B cell (primary cell): ENCODE measurements around the gene PSMA1. TPM values are rescaled to one million over a fixed set of nuclear protein-coding genes. Genes with fewer than 3 reads are reported as not detected.

Experiments
- ATAC-seq: fragments of 200-7000 bp; cut with Tn5 transposase; one replicate; pipeline ENCODE4 v1.10.0; 2021; ENCODE audit warnings: low read depth, mild to moderate bottlenecking, moderate number of reproducible peaks, moderate library complexity
- CTCF ChIA-PET: fragments of 350-600 bp; sonication (Branson Sonifier 250); formaldehyde crosslinking; loops from one replicate; lab custom pipeline; 2021; ENCODE audit warnings: antibody characterized with exemption, inconsistent platforms; lab: Charles Lee
- POLR2A ChIA-PET: fragments of 350-600 bp; sonication (Branson Sonifier 250); formaldehyde crosslinking; loops from one replicate; lab custom pipeline; 2021; ENCODE audit warnings: antibody characterized with exemption; lab: Charles Lee
- DNase-seq: peaks from one replicate; pipeline ENCODE4 v3.0.0; 2013
- H2AFZ ChIP-seq: 2 replicates; pipeline ENCODE4 v1.6.1; 2012; ENCODE audit warnings: mild to moderate bottlenecking, low read depth, low read length; ENCODE audit not compliant: insufficient read depth, poor library complexity, severe bottlenecking
- H3K27ac ChIP-seq, 2 donors: 1 replicate in 1 of 2; 2 replicates in 1 of 2; pipeline ENCODE4 v1.5.1; 2012 to 2013; ENCODE audit warnings: low read length in 2 of 2, mild to moderate bottlenecking in 2 of 2, moderate library complexity in 1 of 2
- H3K27me3 ChIP-seq, 4 experiments: fragments of 200-600 bp in 1 of 4; sonication (generic) in 1 of 4; replicated peaks in 1 of 4; 1 replicate in 2 of 4; 2 replicates in 2 of 4; pipeline versions ENCODE4 v1.6.1 to v1.7.0; 2013 to 2016; ENCODE audit warnings: low read length in 3 of 4, mild to moderate bottlenecking in 2 of 4, mixed read lengths in 1 of 4, moderate library complexity in 1 of 4; ENCODE audit not compliant: insufficient read depth in 4 of 4, control insufficient read depth in 3 of 4; ENCODE audit errors: control extremely low read depth in 1 of 4
- H3K36me3 ChIP-seq, 2 experiments: replicated peaks in 1 of 2; 1 replicate in 1 of 2; 2 replicates in 1 of 2; pipeline versions ENCODE4 v1.6.1 to v1.7.1; 2013; ENCODE audit warnings: low read length in 1 of 2; ENCODE audit not compliant: insufficient read depth in 2 of 2, control insufficient read depth in 1 of 2; ENCODE audit errors: control extremely low read depth in 1 of 2, extremely low read depth in 1 of 2
- H3K4me1 ChIP-seq, 2 donors: fragments of 200-600 bp in 1 of 2; sonication (generic) in 1 of 2; 1 replicate in 1 of 2; 2 replicates in 1 of 2; pipeline versions ENCODE4 v1.5.1 to v1.6.1; 2013 to 2017; ENCODE audit warnings: low read length in 2 of 2; ENCODE audit not compliant: control insufficient read depth in 2 of 2, insufficient read depth in 2 of 2
- H3K4me2 ChIP-seq: replicated peaks from 2 replicates; pipeline ENCODE3; 2012; ENCODE audit warnings: mild to moderate bottlenecking, low read depth, low read length; ENCODE audit not compliant: poor library complexity, severe bottlenecking
- H3K4me3 ChIP-seq, 5 experiments: fragments of 200-600 bp in 1 of 5; sonication (generic) in 1 of 5; 1 replicate in 3 of 5; 2 replicates in 2 of 5; pipeline versions ENCODE4 v1.5.1 to v1.7.0; 2011 to 2016; ENCODE audit warnings: low read length in 4 of 5, mild to moderate bottlenecking in 4 of 5, low read depth in 2 of 5, control low read depth in 1 of 5, moderate library complexity in 1 of 5; ENCODE audit not compliant: insufficient read depth in 1 of 5; ENCODE audit errors: control extremely low read depth in 1 of 5, extremely low read depth in 1 of 5
- H3K79me2 ChIP-seq: fragments of 200-600 bp; sonication (generic); one replicate; pipeline ENCODE4 v1.6.0; 2016; ENCODE audit warnings: low read length; ENCODE audit not compliant: control insufficient read depth, insufficient read depth
- H3K9ac ChIP-seq: fragments of 200-600 bp; sonication (generic); 2 replicates; pipeline ENCODE4 v1.6.1; 2017; ENCODE audit warnings: mild to moderate bottlenecking, low read length, moderate library complexity
- H3K9me3 ChIP-seq, 3 donors: one replicate each; pipeline versions ENCODE4 v1.6.1 to v1.7.1; 2013; ENCODE audit warnings: low read length in 2 of 3; ENCODE audit not compliant: control insufficient read depth in 2 of 3, insufficient read depth in 1 of 3; ENCODE audit errors: control extremely low read depth in 1 of 3
- H4K20me1 ChIP-seq: 2 replicates; pipeline ENCODE4 v1.6.0; 2012; ENCODE audit warnings: mild to moderate bottlenecking, low read length; ENCODE audit not compliant: insufficient read depth, control insufficient read depth, poor library complexity, severe bottlenecking
- H3K27ac Mint-ChIP-seq: one replicate; pipeline ENCODE4 v1.8.0; 2021; ENCODE audit warnings: mixed read lengths
- H3K27me3 Mint-ChIP-seq: one replicate; pipeline ENCODE4 v1.8.0; 2021; ENCODE audit warnings: mixed read lengths
- H3K4me1 Mint-ChIP-seq: one replicate; pipeline ENCODE4 v1.8.0; 2021; ENCODE audit warnings: mixed read lengths
- H3K4me3 Mint-ChIP-seq: one replicate; pipeline ENCODE4 v1.8.0; 2021; ENCODE audit warnings: mixed read lengths
- H3K9me3 Mint-ChIP-seq: one replicate; pipeline ENCODE4 v1.8.0; 2022; ENCODE audit warnings: mixed read lengths; ENCODE audit not compliant: insufficient read depth
- EZH2 ChIP-seq: IDR thresholded peaks from 2 replicates; pipeline ENCODE4 v1.6.1; 2012; ENCODE audit warnings: borderline replicate concordance, low read depth, mild to moderate bottlenecking, moderate library complexity, low read length; ENCODE audit not compliant: insufficient read depth, poor library complexity, severe bottlenecking
- WGBS: methylation state at CpG from one replicate; pipeline ENCODE4 v1.1.5; 2013; ENCODE audit warnings: missing lambda C conversion rate; ENCODE audit not compliant: insufficient coverage; 5-methylcytosine and 5-hydroxymethylcytosine counted together
- intact Hi-C: fragments of 100-400 bp; cut with micrococcal nuclease; formaldehyde crosslinking; loops from one replicate; pipeline ENCODE4 v1.10.0; 2022
- polyA plus RNA-seq: library from polyadenylated mRNA; depleted of rRNA; stranded (reverse); fragments of >200 nt; gene quantifications from 2 replicates; pipeline ENCODE4 v1.2.3, GENCODE V29; 2012
- total RNA-seq, 2 donors: library from RNA; stranded (reverse); fragments of 120-200 nt in 1 of 2; gene quantifications; 1 replicate in 1 of 2; 2 replicates in 1 of 2; pipeline versions ENCODE4 v1.2.3 to v1.2.4, GENCODE V29; 2013 to 2022
- TF ChIP-seq, protein P1 (sequence below): fragments of 200-600 bp; IDR thresholded peaks from one replicate; pipeline ENCODE4 v1.8.0; 2022; ENCODE audit warnings: antibody characterized with exemption, mild to moderate bottlenecking

PSMA1 gene
- total and polyA plus RNA-seq, 2 donors (not counting 1 experiment from before 2014, with no cell fraction given): 91.4 to 123 TPM

DNA sequence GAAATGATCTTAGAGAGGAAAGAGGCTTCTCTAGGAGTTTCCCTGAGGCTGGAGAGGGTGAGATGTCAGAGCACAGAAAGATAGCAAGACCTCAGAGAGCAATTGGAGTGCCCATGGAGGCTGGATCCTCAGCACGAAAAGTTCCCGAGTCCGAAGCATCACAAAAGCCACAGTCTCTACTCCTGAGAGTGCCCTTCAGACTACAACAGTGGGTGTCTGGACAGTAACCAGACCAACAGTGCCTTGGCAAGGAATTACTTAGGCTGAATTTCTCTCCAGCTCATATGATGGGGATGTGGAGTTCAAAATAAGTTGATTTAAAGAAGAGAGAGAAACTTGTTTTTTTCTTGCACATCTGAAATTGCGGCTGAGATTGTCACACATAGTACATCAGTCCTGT lies 31.9 kb upstream of the PSMA1 start:
- no peaks in the 10 kb centered on the region for H3K9me3 Mint-ChIP-seq
- DNase-seq (no peak), ATAC-seq (no peak)
- H2AFZ ChIP-seq: no peak overlapping the region
- peaks cover 0 to 1% (median 0%) of the 10 kb centered on the region in 3 donors for H3K9me3 ChIP-seq
- WGBS: 100% methylated on average over 1 of the region's 4 CpGs
- no peak overlapping the region for H3K9ac ChIP-seq
- no peak overlapping the region for H3K4me2 ChIP-seq
- no peaks in the 10 kb centered on the region for H4K20me1 ChIP-seq
- no peak overlapping the region for H3K4me3 Mint-ChIP-seq
- H3K79me2 ChIP-seq: no peaks in the 10 kb centered on the region
- CTCF ChIA-PET: interaction anchor here (0.6 to 1.4 kb wide), 3 partner anchors 10 to 139 kb away, joined by 3 to 4 read pairs (median 3); partner anchors contain the start of gene PDE3B
- H3K4me3 ChIP-seq: no peak overlapping the region
- H3K27ac Mint-ChIP-seq: no peak overlapping the region
- no peak for TF ChIP-seq EZH2
- TF ChIP-seq, protein P1, sequence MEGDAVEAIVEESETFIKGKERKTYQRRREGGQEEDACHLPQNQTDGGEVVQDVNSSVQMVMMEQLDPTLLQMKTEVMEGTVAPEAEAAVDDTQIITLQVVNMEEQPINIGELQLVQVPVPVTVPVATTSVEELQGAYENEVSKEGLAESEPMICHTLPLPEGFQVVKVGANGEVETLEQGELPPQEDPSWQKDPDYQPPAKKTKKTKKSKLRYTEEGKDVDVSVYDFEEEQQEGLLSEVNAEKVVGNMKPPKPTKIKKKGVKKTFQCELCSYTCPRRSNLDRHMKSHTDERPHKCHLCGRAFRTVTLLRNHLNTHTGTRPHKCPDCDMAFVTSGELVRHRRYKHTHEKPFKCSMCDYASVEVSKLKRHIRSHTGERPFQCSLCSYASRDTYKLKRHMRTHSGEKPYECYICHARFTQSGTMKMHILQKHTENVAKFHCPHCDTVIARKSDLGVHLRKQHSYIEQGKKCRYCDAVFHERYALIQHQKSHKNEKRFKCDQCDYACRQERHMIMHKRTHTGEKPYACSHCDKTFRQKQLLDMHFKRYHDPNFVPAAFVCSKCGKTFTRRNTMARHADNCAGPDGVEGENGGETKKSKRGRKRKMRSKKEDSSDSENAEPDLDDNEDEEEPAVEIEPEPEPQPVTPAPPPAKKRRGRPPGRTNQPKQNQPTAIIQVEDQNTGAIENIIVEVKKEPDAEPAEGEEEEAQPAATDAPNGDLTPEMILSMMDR: no peak
- H3K27me3 ChIP-seq: peaks cover 0 to 2% (median 0%) of the 10 kb centered on the region in 4 experiments
- no peaks in the 10 kb centered on the region for H3K36me3 ChIP-seq
- H3K27me3 Mint-ChIP-seq: peaks cover 29% of the 10 kb centered on the region
- no peak overlapping the region for H3K27ac ChIP-seq
- intact Hi-C loops: no loop called here
- POLR2A ChIA-PET: interaction anchor here (0.6 kb wide), 1 partner anchor 340 kb away, joined by 3 read pairs; the partner anchor contains the start of gene CYP2R1
- H3K4me1 ChIP-seq: no peaks in the 10 kb centered on the region
- H3K4me1 Mint-ChIP-seq: peaks cover 5% of the 10 kb centered on the region

DNA sequence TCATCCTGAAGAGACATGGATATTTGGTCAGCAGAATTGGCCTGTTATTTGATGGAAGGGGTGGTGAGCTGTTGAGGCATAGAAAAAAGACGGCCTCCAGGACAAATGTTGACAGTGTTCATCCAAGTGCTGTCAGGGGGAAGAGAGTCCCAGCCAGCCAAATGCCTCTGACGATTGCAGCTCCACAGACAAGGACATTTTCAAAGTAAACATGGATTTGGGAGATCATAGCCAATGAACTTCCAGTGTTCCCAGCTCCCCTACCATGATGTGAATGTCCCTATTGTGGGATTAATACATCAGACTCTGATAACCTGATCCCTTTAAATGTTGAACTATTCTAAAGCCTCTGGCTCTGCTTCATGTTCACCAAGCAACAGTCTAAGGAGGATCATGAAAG lies 31.2 kb upstream of the PSMA1 start:
- H3K79me2 ChIP-seq: no peaks in the 10 kb centered on the region
- 100% methylated on average over 1 of the region's 2 CpGs for WGBS
- peaks cover 5% of the 10 kb centered on the region for H3K4me1 Mint-ChIP-seq
- peaks cover 0 to 1% (median 0%) of the 10 kb centered on the region in 3 donors for H3K9me3 ChIP-seq
- no peak overlapping the region for H3K27ac ChIP-seq
- ATAC-seq (no peak), DNase-seq (no peak)
- H3K9ac ChIP-seq: no peak overlapping the region
- H3K4me3 ChIP-seq: no peak overlapping the region
- no peak overlapping the region for H2AFZ ChIP-seq
- no peaks in the 10 kb centered on the region for H3K9me3 Mint-ChIP-seq
- H3K27me3 ChIP-seq: peaks cover 0 to 2% (median 0%) of the 10 kb centered on the region in 4 experiments
- H3K4me1 ChIP-seq: no peaks in the 10 kb centered on the region
- H3K27ac Mint-ChIP-seq: no peak overlapping the region
- CTCF ChIA-PET: interaction anchor here (0.9 kb wide), 1 partner anchor 9 kb away, joined by 3 read pairs; no protein-coding TSS in a partner anchor
- no peaks in the 10 kb centered on the region for H3K36me3 ChIP-seq
- intact Hi-C loops: no loop called here
- no peak overlapping the region for H3K4me3 Mint-ChIP-seq
- H4K20me1 ChIP-seq: no peaks in the 10 kb centered on the region
- POLR2A ChIA-PET: no interaction called here
- TF ChIP-seq, protein P1: no peak
- TF ChIP-seq EZH2: no peak
- H3K27me3 Mint-ChIP-seq: peaks cover 29% of the 10 kb centered on the region
- no peak overlapping the region for H3K4me2 ChIP-seq
